Aorta (tissue), 5 donors: Measurements from ENCODE around the gene TTYH2. TPM values are rescaled to one million over a fixed set of nuclear protein-coding genes. Genes with fewer than 3 reads are reported as not detected.
"Not testable (repeated sequence)": the region's sequence is repeated elsewhere in the genome, so short reads cannot be mapped to it uniquely, and the experiment has no call there.

Source experiments
- ATAC-seq: fragments of 200-7000 bp; cut with Tn5 transposase; one replicate; pipeline ENCODE4 v1.9.1; 2022; ENCODE audit warnings: moderate library complexity; ENCODE audit not compliant: low FRiP score
- DNase-seq, 2 donors: peaks; one replicate each; pipeline ENCODE4 v3.0.0-alpha.2; 2020
- H3K27ac ChIP-seq, 2 donors: one replicate each; pipeline ENCODE4 v1.5.1; 2013; ENCODE audit warnings: low read length in 2 of 2, mild to moderate bottlenecking in 2 of 2, moderate library complexity in 2 of 2, control low read depth in 1 of 2, inconsistent platforms in 1 of 2, low read depth in 1 of 2
- H3K27me3 ChIP-seq, 2 donors: one replicate each; pipeline ENCODE4 v1.6.1; 2013; ENCODE audit warnings: control low read depth in 1 of 2, low read length in 1 of 2, mild to moderate bottlenecking in 1 of 2, moderate library complexity in 1 of 2; ENCODE audit not compliant: insufficient read depth in 2 of 2, control insufficient read depth in 1 of 2
- H3K36me3 ChIP-seq, 2 donors: one replicate each; pipeline ENCODE4 v1.6.1; 2013; ENCODE audit warnings: control low read depth in 1 of 2, low read length in 1 of 2, mild to moderate bottlenecking in 1 of 2; ENCODE audit not compliant: insufficient read depth in 2 of 2, control insufficient read depth in 1 of 2
- H3K4me1 ChIP-seq, 2 donors: one replicate each; pipeline ENCODE4 v1.6.1; 2013; ENCODE audit warnings: low read length in 2 of 2, control low read depth in 1 of 2, mild to moderate bottlenecking in 1 of 2, moderate library complexity in 1 of 2; ENCODE audit not compliant: insufficient read depth in 2 of 2, control insufficient read depth in 1 of 2
- H3K4me3 ChIP-seq, 2 donors: one replicate each; pipeline ENCODE4 v1.5.1; 2013; ENCODE audit warnings: low read length in 2 of 2, control low read depth in 1 of 2, mild to moderate bottlenecking in 1 of 2
- H3K9me3 ChIP-seq: one replicate; pipeline ENCODE4 v1.6.1; 2013; ENCODE audit warnings: mild to moderate bottlenecking, low read length; ENCODE audit not compliant: control insufficient read depth
- WGBS, 2 donors: extraction: QIAGEN DNeasy Blood & Tissue Kit; methylation state at CpG; one replicate each; pipeline ENCODE4 v1.1.7; 2013; 5-methylcytosine and 5-hydroxymethylcytosine counted together
- intact Hi-C, 2 donors: fragments of 100-400 bp; cut with DNase I; formaldehyde crosslinking; loops; one replicate each; pipeline versions ENCODE4 v1.14.2 to v1.15.0; 2022
- polyA plus RNA-seq, 2 donors: library from polyadenylated mRNA; stranded (reverse); fragments of 200-250 nt; gene quantifications; one replicate each; pipeline ENCODE4 v1.2.3, GENCODE V29; 2013
- total RNA-seq, 2 donors: library from RNA; stranded (reverse); fragmentation: NEBNext Ultra II Directional; extraction: Animal tissue kit (Norgen Biotek cat#: 25700); gene quantifications; one replicate each; pipeline ENCODE4 v1.2.1, GENCODE V29; 2021
- donor health status: healthy with polysubstance abuse.
- donor health status: Bipolar disorder and iron deficiency.
- donor health status: DM: no; HTN: no; CAD: no.
- donor health status: DM: no; HTN: no; CAD: no.
- donor health status: DM: yes; HTN: yes; CAD: no.

TTYH2 gene
- total and polyA plus RNA-seq, 4 donors = 3.1 to 13.0 (median 4.4) TPM

- H3K27me3 ChIP-seq = no peaks in the 10 kb centered on the region
- intact Hi-C loops = no loop called here
- H3K9me3 ChIP-seq = no peaks in the 10 kb centered on the region
- no peaks in the 10 kb centered on the region for H3K36me3 ChIP-seq
- ATAC-seq (peak; percentile 70), DNase-seq (no peak)
- no peak overlapping the region for H3K27ac ChIP-seq
- H3K4me3 ChIP-seq = no peak overlapping the region
- no peaks in the 10 kb centered on the region for H3K4me1 ChIP-seq
- 16 to 18% methylated on average over 12 of the region's 12 CpGs for WGBS, 2 donors
Observed at GRCh38 chr17:74276051-74276476, 62.7 kb downstream of the TTYH2 start.

GRCh38 chr17:74276541-74277009 is 63.2 kb downstream of the TTYH2 start:
- Histone ChIP-seq H3K27me3 (no peaks in the 10 kb centered on the region), H3K4me1 (no peaks in the 10 kb centered on the region), H3K9me3 (no peaks in the 10 kb centered on the region), H3K36me3 (no peaks in the 10 kb centered on the region), H3K4me3 (no peak overlapping the region), H3K27ac (no peak overlapping the region)
- ATAC-seq (peak; percentile 31), DNase-seq (no peak)
- 46 to 51% methylated on average over 5 of the region's 5 CpGs for WGBS, 2 donors
- intact Hi-C loops = no loop called here

- no peak for DNase-seq
- no peaks in the 10 kb centered on the region for H3K9me3 ChIP-seq
- H3K36me3 ChIP-seq = no peaks in the 10 kb centered on the region
- no peak overlapping the region for H3K27ac ChIP-seq
- no peak for ATAC-seq
- intact Hi-C loops = no loop called here
- no peaks in the 10 kb centered on the region for H3K4me1 ChIP-seq
- no peak overlapping the region for H3K4me3 ChIP-seq
- H3K27me3 ChIP-seq = no peaks in the 10 kb centered on the region
- WGBS, 2 donors = 83 to 85% methylated on average over 1 of the region's 1 CpG
Observed at GRCh38 chr17:74277935-74278334, 64.6 kb downstream of the TTYH2 start.

- H3K4me3 ChIP-seq, DNase-seq, H3K27ac ChIP-seq, H3K4me1 ChIP-seq, intact Hi-C loops, H3K36me3 ChIP-seq, ATAC-seq, H3K9me3 ChIP-seq, H3K27me3 ChIP-seq: not testable (repeated sequence)
- 85 to 93% methylated on average over 7 of the region's 7 CpGs for WGBS, 2 donors
Observed at GRCh38 chr17:74279617-74280016, 66.2 kb downstream of the TTYH2 start.

DNA sequence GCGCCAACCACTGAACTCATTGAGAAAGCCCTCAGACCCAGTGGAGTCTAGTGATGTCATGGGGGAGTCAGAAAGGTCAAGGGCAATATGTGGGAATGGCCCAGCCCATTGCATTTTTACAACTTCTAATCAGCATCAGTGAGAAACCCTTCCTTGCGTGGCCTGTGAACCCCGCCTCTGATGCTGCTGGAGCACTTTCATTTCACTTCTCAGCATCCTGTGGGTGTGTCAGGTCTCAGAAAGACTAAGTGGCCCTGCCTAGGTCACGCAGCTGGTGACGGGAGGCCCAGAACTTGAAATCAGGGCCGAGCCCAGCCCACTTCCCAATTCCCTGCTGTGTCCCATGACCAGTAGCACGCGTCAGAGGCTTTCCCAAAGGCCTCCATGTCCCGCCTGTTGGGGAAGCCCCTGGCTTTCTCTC is 66.7 kb downstream of the TTYH2 start:
- H3K4me3 ChIP-seq = no peak overlapping the region
- no peaks in the 10 kb centered on the region for H3K27me3 ChIP-seq
- H3K36me3 ChIP-seq = no peaks in the 10 kb centered on the region
- H3K4me1 ChIP-seq = no peaks in the 10 kb centered on the region
- ATAC-seq (no peak), DNase-seq (peak in 1 of 2 donors; percentile 61)
- H3K9me3 ChIP-seq = no peaks in the 10 kb centered on the region
- no peak overlapping the region for H3K27ac ChIP-seq
- intact Hi-C loops = no loop called here
- WGBS, 2 donors = 86% methylated on average over 9 of the region's 9 CpGs

DNA sequence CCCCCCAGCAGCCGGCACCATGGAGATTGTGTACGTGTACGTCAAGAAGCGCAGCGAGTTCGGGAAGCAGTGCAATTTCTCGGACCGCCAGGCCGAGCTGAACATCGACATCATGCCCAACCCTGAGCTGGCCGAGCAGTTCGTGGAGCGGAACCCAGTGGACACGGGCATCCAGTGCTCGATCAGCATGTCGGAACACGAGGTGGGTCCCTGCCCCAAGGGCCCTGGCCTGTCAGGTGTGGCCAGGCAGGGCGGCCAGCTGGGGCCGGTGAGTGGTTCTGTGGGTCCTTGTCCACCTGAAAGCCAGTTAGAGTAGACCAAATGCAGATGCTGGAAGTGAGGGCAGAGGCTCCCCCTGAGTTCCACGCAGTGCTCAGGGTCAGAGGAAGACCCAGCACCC is 68.4 kb downstream of the TTYH2 start:
- WGBS, 2 donors = 92 to 93% methylated on average over 20 of the region's 20 CpGs
- DNase-seq = no peak
- Histone ChIP-seq H3K36me3 (no peaks in the 10 kb centered on the region), H3K27me3 (no peaks in the 10 kb centered on the region), H3K4me3 (no peak overlapping the region), H3K9me3 (no peaks in the 10 kb centered on the region), H3K27ac (no peak overlapping the region), H3K4me1 (no peaks in the 10 kb centered on the region)
- ATAC-seq = no peak
- intact Hi-C loops = no loop called here

DNA sequence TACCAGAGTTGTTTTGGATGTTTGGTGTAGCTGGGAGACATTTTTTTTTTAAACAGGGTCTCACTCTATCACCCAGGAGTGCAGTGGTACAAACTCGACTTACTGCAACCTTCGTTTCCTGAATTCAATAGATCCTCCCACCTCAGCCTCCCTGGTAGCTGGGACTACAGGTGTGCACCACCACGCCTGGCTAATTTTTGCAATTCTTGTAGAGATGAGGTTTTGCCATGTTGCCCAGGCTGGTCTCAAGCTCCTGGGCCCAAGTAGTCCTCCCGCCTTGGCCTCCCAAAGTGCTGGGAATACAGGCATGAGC is 68.9 kb downstream of the TTYH2 start:
- 87 to 91% methylated on average over 4 of the region's 4 CpGs for WGBS, 2 donors
- H3K4me1 ChIP-seq, DNase-seq, H3K4me3 ChIP-seq, ATAC-seq, H3K36me3 ChIP-seq, H3K27ac ChIP-seq, H3K9me3 ChIP-seq, H3K27me3 ChIP-seq, intact Hi-C loops: not testable (repeated sequence)

DNA sequence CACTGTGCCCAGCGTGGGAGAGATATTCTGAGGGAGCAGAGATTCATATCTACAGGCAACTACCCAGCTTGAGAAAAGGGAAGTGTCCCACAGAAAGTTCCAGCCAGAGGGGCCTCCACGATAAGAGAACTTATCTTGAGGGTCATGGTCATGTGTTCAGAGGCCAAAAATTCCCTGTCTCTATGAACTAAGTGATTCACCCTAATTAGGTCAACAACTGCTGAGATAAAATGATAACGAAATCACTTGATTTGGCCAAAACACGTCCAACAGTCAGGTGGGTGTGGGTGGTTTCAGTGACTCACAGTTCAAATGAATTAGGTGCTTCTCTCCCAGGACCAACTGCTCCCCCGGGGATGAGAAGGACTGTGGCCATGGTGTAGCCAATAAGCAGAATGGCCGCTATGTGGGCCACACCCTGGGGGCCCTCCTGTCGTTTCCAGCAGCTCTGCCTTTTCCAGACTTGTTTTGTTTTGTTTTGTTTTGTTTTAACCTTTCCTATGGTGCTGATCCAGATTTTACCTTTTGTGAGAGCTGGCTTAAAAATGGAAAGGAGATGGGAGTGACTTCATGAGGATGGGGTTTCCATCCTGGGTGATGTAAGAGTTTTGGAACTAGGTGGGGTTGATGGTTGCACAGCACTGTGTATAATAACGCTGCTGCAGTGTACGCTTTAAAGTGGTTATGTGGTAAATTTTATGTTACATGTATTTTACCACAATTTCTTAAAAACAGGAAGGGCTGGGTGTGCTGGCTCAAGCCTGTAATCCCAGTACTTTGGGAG is 69.4 kb downstream of the TTYH2 start:
- no peak for DNase-seq
- ATAC-seq = no peak
- Histone ChIP-seq H3K27ac (no peak overlapping the region), H3K4me1 (no peaks in the 10 kb centered on the region), H3K9me3 (no peaks in the 10 kb centered on the region), H3K27me3 (no peaks in the 10 kb centered on the region), H3K36me3 (no peaks in the 10 kb centered on the region), H3K4me3 (no peak overlapping the region)
- intact Hi-C loops = no loop called here
- WGBS, 2 donors = 65 to 74% methylated on average over 9 of the region's 9 CpGs

DNA sequence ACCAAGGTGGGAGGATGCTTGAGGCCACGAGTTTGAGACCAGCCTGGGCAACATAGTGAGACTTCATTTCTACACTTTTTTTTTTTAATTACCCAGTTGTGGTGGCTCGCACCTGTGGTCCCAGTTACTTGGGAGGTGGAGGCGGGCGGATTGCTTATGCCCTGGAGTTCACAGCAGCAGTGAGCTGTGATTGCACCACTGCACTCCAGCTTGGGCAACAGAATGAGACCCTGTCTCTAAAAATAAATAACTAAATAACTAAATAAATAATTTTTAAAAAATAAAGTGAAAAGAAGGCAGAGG is 70.0 kb downstream of the TTYH2 start:
- ATAC-seq (no peak), DNase-seq (no peak)
- Histone ChIP-seq H3K9me3 (no peaks in the 10 kb centered on the region), H3K27ac (no peak overlapping the region), H3K36me3 (no peaks in the 10 kb centered on the region), H3K4me1 (no peaks in the 10 kb centered on the region), H3K4me3 (no peak overlapping the region), H3K27me3 (no peaks in the 10 kb centered on the region)
- 88 to 92% methylated on average over 4 of the region's 4 CpGs for WGBS, 2 donors
- intact Hi-C loops = no loop called here
